Activated CD4-positive, CD25-positive, alpha-beta regulatory T cell (primary cell): ENCODE measurements around the gene MDC1.
A peak's percentile ranks its signal among the peaks of the same experiment; 100 is the strongest.
"Not testable (repeated sequence)": the region's sequence is repeated elsewhere in the genome, so short reads cannot be mapped to it uniquely, and the experiment has no call there.

Experiments
- DNase-seq, 4 experiments: peaks; one replicate each; lab custom pipeline; 2025; lab: John Stamatoyannopoulos, UW

The MDC1 gene, protein sequence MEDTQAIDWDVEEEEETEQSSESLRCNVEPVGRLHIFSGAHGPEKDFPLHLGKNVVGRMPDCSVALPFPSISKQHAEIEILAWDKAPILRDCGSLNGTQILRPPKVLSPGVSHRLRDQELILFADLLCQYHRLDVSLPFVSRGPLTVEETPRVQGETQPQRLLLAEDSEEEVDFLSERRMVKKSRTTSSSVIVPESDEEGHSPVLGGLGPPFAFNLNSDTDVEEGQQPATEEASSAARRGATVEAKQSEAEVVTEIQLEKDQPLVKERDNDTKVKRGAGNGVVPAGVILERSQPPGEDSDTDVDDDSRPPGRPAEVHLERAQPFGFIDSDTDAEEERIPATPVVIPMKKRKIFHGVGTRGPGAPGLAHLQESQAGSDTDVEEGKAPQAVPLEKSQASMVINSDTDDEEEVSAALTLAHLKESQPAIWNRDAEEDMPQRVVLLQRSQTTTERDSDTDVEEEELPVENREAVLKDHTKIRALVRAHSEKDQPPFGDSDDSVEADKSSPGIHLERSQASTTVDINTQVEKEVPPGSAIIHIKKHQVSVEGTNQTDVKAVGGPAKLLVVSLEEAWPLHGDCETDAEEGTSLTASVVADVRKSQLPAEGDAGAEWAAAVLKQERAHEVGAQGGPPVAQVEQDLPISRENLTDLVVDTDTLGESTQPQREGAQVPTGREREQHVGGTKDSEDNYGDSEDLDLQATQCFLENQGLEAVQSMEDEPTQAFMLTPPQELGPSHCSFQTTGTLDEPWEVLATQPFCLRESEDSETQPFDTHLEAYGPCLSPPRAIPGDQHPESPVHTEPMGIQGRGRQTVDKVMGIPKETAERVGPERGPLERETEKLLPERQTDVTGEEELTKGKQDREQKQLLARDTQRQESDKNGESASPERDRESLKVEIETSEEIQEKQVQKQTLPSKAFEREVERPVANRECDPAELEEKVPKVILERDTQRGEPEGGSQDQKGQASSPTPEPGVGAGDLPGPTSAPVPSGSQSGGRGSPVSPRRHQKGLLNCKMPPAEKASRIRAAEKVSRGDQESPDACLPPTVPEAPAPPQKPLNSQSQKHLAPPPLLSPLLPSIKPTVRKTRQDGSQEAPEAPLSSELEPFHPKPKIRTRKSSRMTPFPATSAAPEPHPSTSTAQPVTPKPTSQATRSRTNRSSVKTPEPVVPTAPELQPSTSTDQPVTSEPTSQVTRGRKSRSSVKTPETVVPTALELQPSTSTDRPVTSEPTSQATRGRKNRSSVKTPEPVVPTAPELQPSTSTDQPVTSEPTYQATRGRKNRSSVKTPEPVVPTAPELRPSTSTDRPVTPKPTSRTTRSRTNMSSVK (N-terminal part only)

DNA sequence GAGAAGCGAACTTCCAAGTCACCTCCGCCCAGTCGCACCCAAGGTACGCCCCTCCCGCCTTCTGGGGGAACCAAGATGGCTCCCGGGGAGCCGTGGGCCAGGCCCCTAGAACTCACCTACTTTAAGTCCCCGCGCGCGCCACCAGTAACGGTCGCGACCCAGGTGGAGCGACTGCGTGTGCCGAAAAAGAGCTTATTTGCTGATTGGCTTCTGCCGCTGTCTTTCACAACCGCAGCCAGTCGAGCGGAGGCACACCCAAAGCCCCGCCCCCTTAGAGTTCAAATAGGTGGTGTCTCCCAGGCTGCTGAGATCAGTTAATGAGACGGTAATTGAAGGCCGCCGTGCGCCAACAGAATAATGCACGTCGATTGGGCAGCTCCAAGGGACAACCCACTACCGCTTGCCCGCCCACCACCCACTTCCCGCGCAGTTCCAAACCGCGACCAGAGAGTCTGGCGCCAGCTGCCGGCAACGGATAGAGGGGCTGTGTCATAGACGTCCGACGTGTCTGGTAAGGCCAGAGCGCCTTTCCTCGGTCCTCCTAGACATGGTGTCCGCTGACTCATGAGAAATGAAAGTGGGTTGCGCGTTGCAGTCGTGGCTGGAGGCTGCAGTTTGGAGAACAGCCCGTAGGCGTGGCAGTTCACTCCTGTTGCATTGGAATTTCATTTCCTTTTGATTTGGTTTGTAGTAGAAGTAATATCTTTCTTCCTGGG is at the start of gene MDC1:
TSS of gene MDC1 (minus strand) at position 153 of the 716 bp plus-strand sequence. CDS start 2,106 bp downstream, outside the sequence.
- DNase-seq = peak; percentile 93 to 98 (median 96)

DNA sequence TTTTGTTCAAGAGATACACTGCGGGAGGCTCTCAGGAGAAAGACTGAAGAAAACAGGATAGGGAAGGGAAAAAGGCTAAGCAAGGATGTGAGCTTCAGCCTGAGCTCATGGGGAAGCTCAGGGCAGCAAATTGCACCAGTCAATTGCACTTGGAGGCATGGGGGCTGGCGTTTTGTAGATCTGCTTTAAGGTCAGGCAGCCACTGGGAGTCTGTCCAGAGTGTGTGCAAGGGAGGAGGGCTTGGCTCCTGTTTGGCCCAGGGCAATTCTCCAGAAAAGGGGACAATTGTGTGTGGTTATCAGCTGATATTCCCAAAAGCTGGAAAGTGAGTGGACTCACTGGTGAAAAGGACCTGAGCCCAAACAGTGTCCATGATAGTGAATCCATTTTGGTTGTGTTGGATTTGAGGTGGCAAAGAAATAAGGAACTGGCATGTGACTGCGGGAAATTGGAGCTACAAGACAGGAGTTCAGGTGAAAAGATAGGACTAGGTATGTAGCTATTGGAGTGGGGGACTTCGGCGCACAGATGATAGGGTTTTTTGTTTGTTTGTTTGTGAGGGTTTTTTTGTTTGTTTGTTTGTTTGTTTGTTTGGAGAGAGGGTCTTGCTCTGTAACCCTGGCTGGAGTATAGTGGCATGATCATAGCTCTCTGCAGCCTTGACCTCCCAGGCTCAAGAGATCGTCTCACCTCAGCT is 49.5 kb upstream of the MDC1 start:
- no peak for DNase-seq

DNA sequence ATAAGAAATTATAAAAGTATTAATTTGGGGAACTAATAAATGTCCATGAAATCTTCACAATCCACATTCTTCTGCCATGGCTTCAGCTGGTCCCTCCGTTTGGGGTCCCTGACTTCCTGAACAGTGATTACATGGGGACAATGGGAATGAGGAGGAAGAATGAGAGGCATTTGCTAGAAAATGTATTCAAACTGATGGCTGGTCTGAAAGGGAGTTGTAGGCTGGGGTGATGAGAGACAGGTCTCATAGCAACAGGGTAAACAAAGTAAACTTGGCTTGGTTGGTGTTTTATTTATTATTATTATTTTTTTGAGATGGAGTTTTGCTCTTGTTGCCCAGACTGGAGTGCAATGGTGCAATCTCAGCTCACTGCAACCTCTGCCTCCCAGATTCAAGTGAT is 48.4 kb upstream of the MDC1 start:
- DNase-seq = not testable (repeated sequence)

DNA sequence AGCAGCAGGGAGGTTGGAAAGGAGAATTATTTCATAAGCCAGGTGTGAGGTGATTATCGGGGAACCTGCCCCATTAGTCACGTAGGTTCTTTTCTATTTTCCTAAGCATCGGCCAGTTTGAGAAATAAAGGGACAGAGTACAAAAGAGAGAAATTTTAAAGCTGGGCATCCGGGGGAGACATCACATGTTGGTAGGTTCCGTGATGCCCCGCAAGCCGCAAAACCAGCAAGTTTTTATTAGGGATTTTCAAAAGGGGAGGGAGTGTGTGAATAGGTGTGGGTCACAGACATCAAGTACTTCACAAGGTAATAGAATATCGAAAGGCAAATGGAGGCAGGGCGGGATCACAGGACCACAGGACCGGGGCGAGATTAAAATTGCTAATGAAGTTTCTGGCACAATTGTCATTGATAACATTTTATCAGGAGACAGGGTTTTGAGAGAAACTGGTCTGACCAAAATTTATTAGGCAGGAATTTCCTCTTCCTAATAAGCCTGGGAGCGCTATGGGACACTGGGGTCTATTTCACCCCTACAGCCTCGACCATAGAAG is 47.5 kb upstream of the MDC1 start:
- DNase-seq = not testable (repeated sequence)

DNA sequence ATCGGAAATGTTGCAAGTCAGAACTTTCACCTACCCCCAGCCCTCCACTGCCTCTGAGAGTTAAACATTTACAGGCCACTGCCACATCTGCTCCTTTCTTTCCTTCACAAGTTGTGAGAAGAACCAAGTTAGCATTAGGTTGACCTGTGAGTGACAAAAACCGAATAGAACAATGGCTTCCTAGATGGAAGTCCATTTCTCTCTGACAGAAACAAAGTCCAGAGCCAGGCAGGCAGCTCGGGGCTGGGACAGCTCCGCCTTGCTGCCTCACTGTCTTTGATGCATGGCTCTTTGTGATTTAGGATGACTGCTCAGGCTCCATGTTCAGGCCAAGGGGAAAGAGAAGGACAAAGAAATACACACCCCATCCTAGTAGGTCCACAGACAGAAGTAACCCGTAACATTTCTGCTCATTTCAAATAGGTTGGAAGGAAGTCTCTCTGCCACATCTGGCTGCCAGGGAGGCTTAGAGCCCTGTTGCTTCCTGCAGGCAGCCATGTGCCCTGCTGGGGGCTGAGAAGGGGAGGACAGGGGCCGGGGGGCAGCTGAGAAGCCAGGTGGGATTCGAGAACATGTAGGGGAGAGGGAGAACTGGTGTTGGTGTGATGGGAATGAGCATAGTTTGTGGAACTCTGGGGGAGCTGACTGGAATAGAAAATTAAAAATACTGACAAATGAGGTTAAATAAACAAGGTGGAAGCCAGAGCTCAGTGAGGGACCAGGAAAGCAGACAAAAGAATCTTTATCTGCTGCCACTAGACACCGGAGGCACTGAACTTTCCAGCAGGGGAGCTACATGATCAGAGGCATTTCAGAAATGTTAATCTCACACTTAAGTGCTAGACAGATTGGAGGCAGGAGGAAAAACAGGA is 46.8 kb upstream of the MDC1 start:
- DNase-seq = no peak

DNA sequence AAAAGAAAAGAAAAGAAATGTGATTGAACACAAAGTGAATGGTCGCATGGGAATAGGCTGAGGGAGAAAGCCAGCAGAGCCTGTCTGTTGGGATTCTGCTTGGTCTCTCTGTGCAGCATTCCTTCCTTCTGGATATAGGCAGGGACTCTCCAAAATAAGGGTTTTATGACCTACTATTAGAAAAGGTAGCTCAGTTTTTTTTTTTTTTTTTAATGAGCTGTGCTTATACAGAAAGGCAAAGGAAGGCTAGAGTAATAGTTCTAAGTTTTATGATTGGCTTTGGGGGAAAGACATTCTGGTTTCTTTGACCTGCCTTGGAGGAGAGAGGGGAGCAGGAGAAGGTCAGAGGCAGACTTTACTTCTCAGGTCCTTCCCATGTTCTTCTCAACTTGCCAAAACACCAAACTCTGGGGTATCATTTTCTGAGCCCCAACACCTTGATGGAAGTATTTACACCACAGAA is 46.1 kb upstream of the MDC1 start:
- DNase-seq = no peak

DNA sequence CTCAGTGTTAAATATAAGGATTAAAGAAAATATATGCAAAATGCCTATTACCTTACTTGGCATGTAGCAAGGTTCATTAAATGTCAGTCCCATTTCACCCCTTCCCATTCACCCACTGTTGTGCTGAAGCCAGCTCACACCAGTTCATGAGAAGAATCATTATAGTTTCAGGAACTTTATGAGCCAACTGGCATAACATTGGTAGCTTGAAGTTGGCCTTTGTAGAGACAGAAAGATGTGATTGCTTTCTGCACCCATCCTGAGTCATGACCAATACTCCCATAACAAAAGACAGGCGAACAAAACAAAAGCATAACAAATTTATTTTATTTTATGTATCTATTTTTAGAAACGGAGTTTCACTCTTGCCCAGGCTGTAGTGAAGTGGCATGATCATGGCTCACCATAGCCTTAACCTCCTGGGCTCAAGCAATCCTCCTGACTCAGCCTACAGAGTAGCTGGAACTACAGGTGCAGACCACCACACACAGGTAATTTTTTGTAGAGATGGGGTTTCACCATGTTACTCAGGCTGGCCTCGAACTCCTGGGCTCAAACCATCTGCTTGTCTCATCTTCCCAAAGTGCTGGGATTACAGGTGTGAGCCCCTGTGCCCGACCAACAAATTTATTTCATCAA is 44.8 kb upstream of the MDC1 start:
- no peak for DNase-seq

DNA sequence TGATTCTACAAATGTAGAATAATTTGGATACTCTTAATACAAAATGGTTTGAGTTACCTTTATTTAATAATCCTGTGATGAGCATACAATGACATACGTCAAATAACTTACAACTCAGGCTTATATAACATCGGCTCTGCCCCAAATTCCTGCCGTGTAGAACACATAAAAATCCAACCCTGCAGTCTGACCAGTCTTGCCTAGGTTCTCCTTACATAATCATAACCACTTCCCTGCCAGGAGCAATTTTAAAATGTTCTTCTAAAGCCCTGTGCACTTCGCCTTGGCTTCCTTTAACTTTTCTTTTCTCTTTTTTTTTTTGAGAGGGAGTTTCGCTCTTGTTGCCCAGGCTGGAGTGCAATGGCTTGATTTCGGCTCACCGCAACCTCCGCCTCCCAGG is 43.5 kb upstream of the MDC1 start:
- no peak for DNase-seq

DNA sequence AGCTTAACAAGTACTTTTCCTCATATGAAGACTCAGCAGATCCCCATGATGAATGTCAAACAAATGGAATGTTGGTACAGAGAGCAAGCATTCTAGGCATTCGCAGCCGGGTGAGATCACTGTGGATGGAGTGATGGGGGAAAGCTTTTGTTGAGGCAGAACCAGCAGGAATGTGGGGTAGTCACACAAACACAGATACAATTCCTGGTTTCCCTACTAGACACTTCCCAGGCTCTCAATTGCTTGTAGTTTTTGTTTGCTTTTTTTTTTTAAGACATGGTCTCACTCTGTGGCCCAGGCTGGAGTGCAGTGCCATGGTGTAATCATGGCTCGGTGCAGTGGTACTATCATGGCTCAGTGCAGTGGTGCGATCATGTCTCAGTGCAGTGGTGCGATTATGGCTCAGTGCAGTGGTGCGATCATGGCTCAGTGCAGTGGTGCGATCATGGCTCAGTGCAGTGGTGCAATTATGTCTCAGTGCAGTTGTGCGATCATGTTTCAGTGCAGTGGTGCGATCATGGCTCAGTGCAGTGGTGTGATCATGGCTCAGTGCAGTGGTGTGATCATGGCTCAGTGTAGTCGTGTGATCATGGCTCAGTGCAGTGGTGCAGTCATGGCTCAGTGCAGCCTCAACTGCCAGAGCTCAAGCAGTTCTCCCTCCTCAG is 42.6 kb upstream of the MDC1 start:
- no peak for DNase-seq

DNA sequence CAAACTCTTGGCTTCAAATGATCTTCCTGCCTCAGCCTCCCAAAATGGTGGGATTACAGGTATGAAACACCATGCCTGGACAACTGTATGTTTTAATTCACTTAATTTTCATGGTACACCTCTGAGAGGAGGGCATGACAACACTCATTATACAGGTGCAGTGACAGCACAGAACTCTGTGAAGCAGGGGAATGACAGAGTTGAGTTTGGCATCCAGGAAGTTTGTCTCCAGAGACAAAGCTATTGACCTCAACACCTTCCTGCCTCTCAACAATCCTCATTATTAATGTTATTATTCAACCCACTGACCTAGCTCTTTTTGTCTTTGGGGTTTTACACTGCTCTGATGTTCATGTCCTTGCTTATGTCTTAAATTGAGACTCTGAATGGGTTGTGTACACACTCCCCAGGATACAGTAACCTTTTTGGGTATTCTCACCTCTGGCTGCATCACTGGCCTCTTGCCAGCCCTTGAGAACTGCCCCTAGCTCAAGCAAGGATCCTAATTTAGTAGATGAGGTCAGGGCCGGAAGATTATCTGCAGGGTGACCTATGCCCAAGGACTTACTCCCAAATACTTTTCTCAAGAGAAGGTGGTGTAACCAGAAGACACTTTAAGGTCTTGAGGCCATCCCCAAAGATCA is 40.3 kb upstream of the MDC1 start:
- no peak for DNase-seq

DNA sequence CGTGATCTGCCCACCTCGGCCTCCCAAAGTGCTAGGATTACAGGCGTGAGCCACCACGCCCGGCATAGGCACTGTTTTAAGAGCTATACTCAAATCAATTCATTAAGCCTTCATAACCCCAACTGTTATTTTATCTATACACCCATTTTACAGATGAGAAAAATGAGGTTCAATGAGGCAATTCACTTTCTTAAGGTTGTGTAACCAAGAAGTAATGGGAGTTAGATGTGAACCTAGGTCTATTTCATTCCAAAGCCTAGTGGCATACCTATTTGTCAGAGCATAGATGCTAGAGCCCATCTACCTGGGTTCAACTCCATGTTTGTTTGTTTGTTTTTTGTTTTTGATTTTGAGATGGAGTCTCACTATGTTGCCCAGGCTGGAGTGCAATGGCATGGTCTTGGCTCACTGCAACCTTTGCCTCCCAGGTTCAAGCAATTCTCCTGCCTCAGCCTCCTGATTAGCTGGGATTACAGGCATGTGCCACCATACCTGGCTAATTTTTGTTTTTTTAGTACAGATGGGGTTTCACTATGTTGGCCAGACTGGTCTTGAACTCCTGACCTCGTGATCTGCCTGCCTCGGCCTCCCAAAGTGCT is 39.4 kb upstream of the MDC1 start:
- not testable (repeated sequence) for DNase-seq

DNA sequence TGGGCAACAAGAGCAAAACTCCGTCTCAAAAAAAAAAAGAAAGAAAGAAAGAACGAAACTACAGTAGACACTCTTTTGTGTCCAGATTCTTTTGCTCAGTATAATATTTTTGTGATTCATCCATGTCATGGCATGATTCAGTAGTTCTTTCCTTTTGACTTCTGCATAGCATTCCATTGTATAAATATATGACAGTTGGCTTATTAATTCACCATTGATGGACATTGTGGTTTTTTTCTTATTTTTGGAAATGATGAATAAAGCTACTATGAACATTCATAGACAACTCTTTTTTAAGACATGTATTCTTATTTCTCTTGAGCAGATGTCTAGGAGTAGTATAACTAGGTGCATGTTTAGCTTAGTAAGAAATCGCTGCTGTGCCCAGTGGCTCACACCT is 37.5 kb upstream of the MDC1 start:
- DNase-seq = no peak

DNA sequence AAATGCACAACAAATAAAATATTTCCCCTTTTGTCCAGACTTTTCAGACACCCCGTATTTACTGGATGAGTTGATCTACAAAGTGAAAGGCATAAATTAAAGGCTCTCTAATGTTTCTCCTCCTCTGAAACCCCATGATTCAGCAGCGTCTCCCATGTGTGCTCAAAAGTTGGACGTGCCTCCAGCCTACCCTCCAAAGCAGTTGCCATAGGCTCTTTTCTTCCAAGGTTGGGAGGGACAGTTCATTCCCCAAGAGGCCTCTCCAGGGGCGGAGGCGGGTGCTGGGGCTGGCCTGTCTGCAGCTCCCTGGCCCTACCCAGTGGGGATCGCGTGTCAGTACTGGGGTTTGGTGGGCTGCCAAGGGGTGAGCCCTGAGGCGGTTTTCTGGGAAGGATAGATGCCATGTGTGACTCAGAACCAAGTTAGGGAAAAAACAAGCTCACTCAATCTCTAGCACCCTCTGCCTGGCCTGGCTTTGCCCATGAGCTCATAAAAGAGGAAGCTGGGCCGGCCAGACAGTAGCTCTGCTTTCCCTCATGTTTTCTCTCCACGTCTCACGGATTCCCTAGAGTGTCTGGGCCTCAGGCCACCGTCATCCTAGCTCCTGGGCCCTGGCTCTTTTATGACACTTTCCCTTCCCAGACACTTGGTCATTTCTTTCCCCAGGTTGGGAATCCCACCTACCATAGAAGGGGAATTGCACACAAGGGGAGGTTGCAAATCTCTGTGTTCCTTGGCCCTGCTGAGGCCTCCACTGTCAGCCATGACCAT is 35.3 kb upstream of the MDC1 start:
- no peak for DNase-seq

DNA sequence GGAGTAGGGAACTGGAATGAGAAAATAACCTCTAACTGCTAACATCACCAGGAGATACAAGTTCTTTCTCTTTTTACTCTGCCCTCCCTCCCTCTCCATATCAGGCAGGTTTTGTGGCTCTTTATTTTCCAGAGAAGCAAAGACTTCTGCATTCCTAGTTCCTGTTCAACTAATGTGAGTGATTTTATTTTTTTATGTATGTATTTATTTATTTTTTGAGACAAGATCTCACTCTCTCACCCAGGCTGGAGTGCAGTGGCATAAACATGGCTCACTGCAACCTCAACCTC is 33.2 kb upstream of the MDC1 start:
- no peak for DNase-seq

DNA sequence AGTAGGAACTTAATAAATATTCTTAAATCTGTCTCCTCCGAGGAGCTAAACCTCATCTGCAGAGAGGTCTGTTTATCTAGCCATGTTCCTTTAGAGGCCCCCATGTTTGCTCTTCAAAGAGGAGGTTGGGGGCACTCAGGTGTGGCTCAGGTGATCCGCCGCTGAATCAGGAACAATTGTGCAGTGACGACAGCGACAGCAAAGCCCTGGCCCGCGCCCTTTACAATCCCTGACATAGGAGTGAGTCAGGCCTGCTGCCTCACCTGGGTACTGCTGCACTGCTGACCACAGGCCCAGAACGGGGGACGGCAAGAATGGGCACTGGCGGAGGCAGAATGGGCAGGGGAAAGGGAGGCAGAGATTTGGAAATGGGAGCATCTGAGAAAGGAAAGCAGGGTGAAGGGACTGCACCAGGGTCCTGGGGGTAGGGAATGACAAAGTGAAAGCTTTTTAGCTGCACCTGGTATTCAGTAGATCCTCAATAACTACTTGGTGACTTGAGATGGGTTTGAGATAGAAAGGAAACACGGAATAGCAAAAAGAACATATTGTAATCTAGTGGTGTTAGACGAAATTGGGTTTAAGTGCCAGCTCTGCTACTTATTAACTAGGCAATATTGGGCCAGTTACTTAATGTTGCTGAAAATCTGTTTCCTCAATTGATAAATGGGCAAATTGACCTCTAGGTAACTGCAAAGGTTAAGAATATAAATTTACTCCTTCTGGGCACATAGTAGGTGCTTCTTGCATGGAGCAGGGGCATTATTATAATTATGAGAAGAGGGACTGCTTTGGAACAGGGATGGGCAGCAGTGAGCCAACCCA is 32.7 kb upstream of the MDC1 start:
- no peak for DNase-seq
